ENCODE results near the gene SMIM15. TPM values are rescaled to one million over a fixed set of nuclear protein-coding genes. Genes with fewer than 3 reads are reported as not detected.

Gene SMIM15
- total and polyA plus RNA-seq, 2 of the 13 experiments (the other 11 are each of a cell fraction or from before 2014, with no cell fraction given), result 12.7 to 58.2 TPM

DNA sequence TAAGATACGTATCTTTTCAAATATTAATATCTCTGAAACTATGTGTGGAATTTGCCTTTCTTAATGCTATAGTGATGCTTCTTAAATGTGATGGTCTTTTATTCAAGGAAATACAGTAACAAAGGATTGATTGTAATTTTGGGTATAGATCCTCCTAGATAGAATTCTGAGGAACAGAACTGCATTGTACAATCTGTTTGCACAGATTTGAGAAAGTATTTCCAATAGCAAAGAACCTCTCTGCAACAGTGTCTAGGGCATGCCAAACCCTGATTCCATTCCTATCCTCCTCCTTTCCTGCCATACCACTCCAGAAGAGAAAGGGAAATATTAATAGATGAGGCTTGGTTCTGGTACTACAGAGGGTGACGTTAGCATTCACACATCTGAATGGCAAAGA lies 10.4 kb downstream of the SMIM15 start:
- no peak overlapping the region for H3K9ac ChIP-seq (ENCODE audit: insufficient read depth, low read depth, low read length)
- H3K27me3 ChIP-seq (ENCODE audit: control insufficient read depth in 1 of 2, insufficient read depth in 2 of 2, low read length in 2 of 2), result no peaks in the 10 kb centered on the region
- no peak overlapping the region for H2AFZ ChIP-seq (ENCODE audit: low read length)
- no peaks in the 10 kb centered on the region for H3K4me1 ChIP-seq (ENCODE audit: insufficient read depth, low read length)
- H3K27ac ChIP-seq (ENCODE audit: extremely low read length, insufficient read depth, low read length), result no peak overlapping the region
- WGBS (ENCODE audit: low lambda C conversion rate), result 96% methylated on average over 2 of the region's 2 CpGs
- BruUV-seq (replicated peaks), result no TSS peak
- FAIRE-seq (no peak), ATAC-seq (no peak), DNase-seq (ENCODE audit: low spot score) (no peak)
- POLR2A ChIA-PET, result no interaction called here
- H3K4me3 ChIP-seq (replicated peaks in 1 of 3; ENCODE audit: insufficient read depth in 1 of 3, low read depth in 2 of 3, low read length in 3 of 3), result no peak overlapping the region
- intact Hi-C loops (cut with micrococcal nuclease; ENCODE audit: unreplicated experiment) (no loop called here), in situ Hi-C loops (cut with HindIII; ENCODE audit: extremely low pct_ligation_motif_present, low pct_unique_long_range_greater_than_20kb) (no loop called here)
- H3K9me3 ChIP-seq (ENCODE audit: low read length), result no peaks in the 10 kb centered on the region
- no peak overlapping the region for H3K4me2 ChIP-seq (ENCODE audit: low read depth, low read length)
- H4K20me1 ChIP-seq (ENCODE audit: insufficient read depth, low read length), result no peaks in the 10 kb centered on the region; the same call in 1 of the 2 replicates
- no peak for TF ChIP-seq NBN (conservative IDR thresholded peaks at IDR 0.05)
- TF ChIP-seq ZNF713 (CRISPR knock-in tag; IDR thresholded peaks at IDR 0.05), result no peak
- no peak for TF ChIP-seq HNF1A (IDR thresholded peaks at IDR 0.05; ENCODE audit: low read depth)
- TF ChIP-seq HNF1A (CRISPR knock-in tag; IDR thresholded peaks at IDR 0.05; ENCODE audit: borderline replicate concordance), result no peak
- no peaks in the 10 kb centered on the region for H3K79me2 ChIP-seq (ENCODE audit: insufficient read depth, low read length)
- peaks cover 0 to 2% of the 10 kb centered on the region in 2 experiments; a peak in 1 of 5 replicates for H3K36me3 ChIP-seq (replicated peaks in 1 of 2; ENCODE audit: control insufficient read depth in 1 of 2, insufficient read depth in 2 of 2, low read length in 2 of 2)
- CTCF ChIA-PET (ENCODE audit: low intra/inter-chr PET ratio, low total read pairs), result no interaction called here

GRCh38 chr5:61148515-61148914 lies 13.8 kb downstream of the SMIM15 start:
- ATAC-seq (no peak), FAIRE-seq (no peak), DNase-seq (ENCODE audit: low spot score) (no peak)
- TF ChIP-seq, protein P1, sequence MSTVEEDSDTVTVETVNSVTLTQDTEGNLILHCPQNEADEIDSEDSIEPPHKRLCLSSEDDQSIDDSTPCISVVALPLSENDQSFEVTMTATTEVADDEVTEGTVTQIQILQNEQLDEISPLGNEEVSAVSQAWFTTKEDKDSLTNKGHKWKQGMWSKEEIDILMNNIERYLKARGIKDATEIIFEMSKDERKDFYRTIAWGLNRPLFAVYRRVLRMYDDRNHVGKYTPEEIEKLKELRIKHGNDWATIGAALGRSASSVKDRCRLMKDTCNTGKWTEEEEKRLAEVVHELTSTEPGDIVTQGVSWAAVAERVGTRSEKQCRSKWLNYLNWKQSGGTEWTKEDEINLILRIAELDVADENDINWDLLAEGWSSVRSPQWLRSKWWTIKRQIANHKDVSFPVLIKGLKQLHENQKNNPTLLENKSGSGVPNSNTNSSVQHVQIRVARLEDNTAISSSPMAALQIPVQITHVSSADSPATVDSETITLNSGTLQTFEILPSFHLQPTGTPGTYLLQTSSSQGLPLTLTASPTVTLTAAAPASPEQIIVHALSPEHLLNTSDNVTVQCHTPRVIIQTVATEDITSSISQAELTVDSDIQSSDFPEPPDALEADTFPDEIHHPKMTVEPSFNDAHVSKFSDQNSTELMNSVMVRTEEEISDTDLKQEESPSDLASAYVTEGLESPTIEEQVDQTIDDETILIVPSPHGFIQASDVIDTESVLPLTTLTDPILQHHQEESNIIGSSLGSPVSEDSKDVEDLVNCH (CRISPR knock-in tag; IDR thresholded peaks at IDR 0.05), result no peak
- TF ChIP-seq EZH2 (conservative IDR thresholded peaks at IDR 0.05; ENCODE audit: low read depth, low read length) (no peak), ZNF672 (CRISPR knock-in tag; IDR thresholded peaks at IDR 0.05) (no peak)
- TF ChIP-seq, protein P2, sequence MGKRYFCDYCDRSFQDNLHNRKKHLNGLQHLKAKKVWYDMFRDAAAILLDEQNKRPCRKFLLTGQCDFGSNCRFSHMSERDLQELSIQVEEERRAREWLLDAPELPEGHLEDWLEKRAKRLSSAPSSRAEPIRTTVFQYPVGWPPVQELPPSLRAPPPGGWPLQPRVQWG (CRISPR knock-in tag; IDR thresholded peaks at IDR 0.05; ENCODE audit: borderline replicate concordance, low read depth), result no peak
- no TSS peak for BruUV-seq (replicated peaks)
- H3K27ac ChIP-seq (ENCODE audit: extremely low read length, insufficient read depth, low read length), result no peak overlapping the region
- H3K4me1 ChIP-seq (ENCODE audit: insufficient read depth, low read length), result no peaks in the 10 kb centered on the region
- no peak overlapping the region for H3K4me3 ChIP-seq (replicated peaks in 1 of 3; ENCODE audit: insufficient read depth in 1 of 3, low read depth in 2 of 3, low read length in 3 of 3)
- in situ Hi-C loops (cut with HindIII; ENCODE audit: extremely low pct_ligation_motif_present, low pct_unique_long_range_greater_than_20kb) (no loop called here), intact Hi-C loops (cut with micrococcal nuclease; ENCODE audit: unreplicated experiment) (no loop called here)
- no peaks in the 10 kb centered on the region for H3K79me2 ChIP-seq (ENCODE audit: insufficient read depth, low read length)
- no peaks in the 10 kb centered on the region for H3K36me3 ChIP-seq (replicated peaks in 1 of 2; ENCODE audit: control insufficient read depth in 1 of 2, insufficient read depth in 2 of 2, low read length in 2 of 2)
- no peak overlapping the region for H3K9ac ChIP-seq (ENCODE audit: insufficient read depth, low read depth, low read length)
- no peaks in the 10 kb centered on the region for H3K9me3 ChIP-seq (ENCODE audit: low read length)
- no peak overlapping the region for H2AFZ ChIP-seq (ENCODE audit: low read length)
- no peak overlapping the region for H3K4me2 ChIP-seq (ENCODE audit: low read depth, low read length)
- no peaks in the 10 kb centered on the region; the same call in 1 of the 2 replicates for H4K20me1 ChIP-seq (ENCODE audit: insufficient read depth, low read length)
- POLR2A ChIA-PET, result no interaction called here
- no peaks in the 10 kb centered on the region for H3K27me3 ChIP-seq (ENCODE audit: control insufficient read depth in 1 of 2, insufficient read depth in 2 of 2, low read length in 2 of 2)
- CTCF ChIA-PET (ENCODE audit: low intra/inter-chr PET ratio, low total read pairs), result no interaction called here
